H1 (cell line): ENCODE measurements around the gene SFMBT2. TPM values are rescaled to one million over a fixed set of nuclear protein-coding genes. Genes with fewer than 3 reads are reported as not detected.

Source experiments
- CTCF ChIA-PET: fragments of 300-600 bp; sonication (Branson Sonifier 250); formaldehyde crosslinking; loops from one replicate; lab custom pipeline; 2021; ENCODE audit not compliant: partially characterized antibody; lab: Charles Lee
- POLR2A ChIA-PET: fragments of 300-600 bp; sonication (Branson Sonifier 250); formaldehyde crosslinking; loops from one replicate; lab custom pipeline; 2021; ENCODE audit warnings: inconsistent platforms; ENCODE audit not compliant: partially characterized antibody; lab: Charles Lee
- DNase-seq, 2 experiments: peaks; one replicate each; pipeline versions ENCODE4 v3.0.0 to v3.0.0-alpha.2; 2010 to 2022; ENCODE audit warnings: low spot score in 2 of 2, low read depth in 1 of 2, mixed read lengths in 1 of 2
- FAIRE-seq: peaks from 2 replicates; lab custom pipeline; 2011; peaks lifted over from hg19 to GRCh38; lab: Jason Lieb, UNC
- H2AFZ ChIP-seq: 2 replicates; pipeline ENCODE4 v1.8.1; 2012; ENCODE audit warnings: low read length, inconsistent platforms
- H2AK5ac ChIP-seq: 2 replicates; pipeline ENCODE4 v1.6.1; 2013; ENCODE audit warnings: low read depth, low read length
- H2BK120ac ChIP-seq: replicated peaks from 2 replicates; pipeline ENCODE3; 2013; ENCODE audit warnings: low read depth, low read length, inconsistent platforms
- H2BK12ac ChIP-seq: 2 replicates; pipeline ENCODE4 v1.6.1; 2013; ENCODE audit warnings: low read depth, low read length
- H2BK15ac ChIP-seq: 2 replicates; pipeline ENCODE4 v1.6.1; 2013; ENCODE audit warnings: low read length
- H2BK20ac ChIP-seq: 2 replicates; pipeline ENCODE4 v1.6.1; 2013; ENCODE audit warnings: low read length
- H2BK5ac ChIP-seq: 2 replicates; pipeline ENCODE4 v1.6.1; 2013; ENCODE audit warnings: low read depth, low read length
- H3K14ac ChIP-seq: 2 replicates; pipeline ENCODE4 v1.6.1; 2013; ENCODE audit warnings: inconsistent platforms; ENCODE audit not compliant: insufficient read length
- H3K18ac ChIP-seq: 2 replicates; pipeline ENCODE4 v1.6.1; 2013; ENCODE audit warnings: low read length; ENCODE audit errors: extremely low read depth
- H3K23ac ChIP-seq: 2 replicates; pipeline ENCODE4 v1.6.1; 2013; ENCODE audit warnings: inconsistent platforms; ENCODE audit not compliant: insufficient read length
- H3K23me2 ChIP-seq: 2 replicates; pipeline ENCODE4 v1.6.1; 2013; ENCODE audit warnings: low read depth, low read length
- H3K27ac ChIP-seq: 2 replicates; pipeline ENCODE4 v1.6.1; 2011; ENCODE audit warnings: low read depth, low read length, inconsistent platforms
- H3K27me3 ChIP-seq, 4 experiments: replicated peaks in 1 of 4; 1 replicate in 1 of 4; 2 replicates in 3 of 4; pipeline versions ENCODE4 v1.6.1 to v1.8.1; 2011 to 2013; ENCODE audit warnings: low read length in 3 of 4, mild to moderate bottlenecking in 3 of 4, inconsistent platforms in 2 of 4, mixed read lengths in 2 of 4, moderate library complexity in 1 of 4; ENCODE audit not compliant: control insufficient read depth in 3 of 4, insufficient read depth in 3 of 4; ENCODE audit errors: extremely low read depth in 1 of 4
- H3K36me3 ChIP-seq, 4 experiments: 2 replicates each; pipeline versions ENCODE4 v1.6.1 to v1.8.1; 2011 to 2013; ENCODE audit warnings: mild to moderate bottlenecking in 4 of 4, low read length in 3 of 4, moderate library complexity in 2 of 4, control low read depth in 1 of 4, inconsistent platforms in 1 of 4; ENCODE audit not compliant: insufficient read depth in 4 of 4, control insufficient read depth in 2 of 4
- H3K4ac ChIP-seq: replicated peaks from 2 replicates; pipeline ENCODE3; 2013; ENCODE audit warnings: low read length, low read depth, mixed read lengths, inconsistent platforms; ENCODE audit not compliant: insufficient read length
- H3K4me1 ChIP-seq, 4 experiments: replicated peaks in 1 of 4; 1 replicate in 1 of 4; 2 replicates in 3 of 4; pipeline versions ENCODE4 v1.6.1 to v1.8.1; 2011 to 2013; ENCODE audit warnings: low read length in 3 of 4, inconsistent platforms in 2 of 4, mixed read lengths in 1 of 4; ENCODE audit not compliant: insufficient read depth in 4 of 4, control insufficient read depth in 3 of 4
- H3K4me2 ChIP-seq, 2 experiments: 2 replicates each; pipeline versions ENCODE4 v1.6.1 to v1.8.1; 2011 to 2013; ENCODE audit warnings: low read depth in 2 of 2, low read length in 2 of 2, control low read depth in 1 of 2, inconsistent platforms in 1 of 2, mild to moderate bottlenecking in 1 of 2; ENCODE audit not compliant: insufficient read depth in 1 of 2
- H3K4me3 ChIP-seq, 4 experiments: fragments of 200-600, 300-600 bp in 1 of 4; sonication (generic), shearing (Covaris generic), sonication (Bioruptor Twin) in 1 of 4; 2 replicates each; pipeline versions ENCODE4 v1.5.1 to v1.8.1; 2011 to 2016; ENCODE audit warnings: low read length in 4 of 4, low read depth in 3 of 4, control low read depth in 2 of 4, inconsistent platforms in 2 of 4, mild to moderate bottlenecking in 2 of 4, mixed read lengths in 1 of 4, moderate library complexity in 1 of 4; ENCODE audit not compliant: insufficient read depth in 2 of 4; ENCODE audit errors: extremely low read depth in 1 of 4
- H3K56ac ChIP-seq: replicated peaks from 2 replicates; pipeline ENCODE3; 2013; ENCODE audit warnings: low read depth, mild to moderate bottlenecking, mixed read lengths, low read length, inconsistent platforms; ENCODE audit not compliant: insufficient read length
- H3K79me1 ChIP-seq: 2 replicates; pipeline ENCODE4 v1.6.1; 2013; ENCODE audit warnings: low read depth, low read length, control low read depth
- H3K79me2 ChIP-seq, 2 experiments: 2 replicates each; pipeline versions ENCODE4 v1.6.1 to v1.8.1; 2012 to 2013; ENCODE audit warnings: low read length in 2 of 2, mild to moderate bottlenecking in 2 of 2, inconsistent platforms in 1 of 2; ENCODE audit not compliant: insufficient read depth in 2 of 2, control insufficient read depth in 1 of 2
- H3K9ac ChIP-seq, 4 experiments: replicated peaks in 1 of 4; 1 replicate in 1 of 4; 2 replicates in 3 of 4; pipeline versions ENCODE4 v1.6.1 to v1.8.1; 2011 to 2013; ENCODE audit warnings: low read depth in 3 of 4, low read length in 3 of 4, control low read depth in 2 of 4, mild to moderate bottlenecking in 2 of 4, moderate library complexity in 2 of 4, inconsistent platforms in 1 of 4; ENCODE audit errors: extremely low read depth in 1 of 4
- H3K9me3 ChIP-seq, 2 experiments: 2 replicates each; pipeline versions ENCODE4 v1.6.1 to v1.8.1; 2012 to 2013; ENCODE audit warnings: mild to moderate bottlenecking in 2 of 2, moderate library complexity in 2 of 2, control low read depth in 1 of 2, inconsistent platforms in 1 of 2, low read depth in 1 of 2, low read length in 1 of 2, mixed read lengths in 1 of 2; ENCODE audit not compliant: insufficient read depth in 2 of 2
- H4K20me1 ChIP-seq, 2 experiments: replicated peaks in 1 of 2; 2 replicates each; pipeline versions ENCODE3 to v1.8.1; 2011 to 2013; ENCODE audit warnings: inconsistent platforms in 2 of 2, low read length in 2 of 2, mild to moderate bottlenecking in 1 of 2; ENCODE audit not compliant: insufficient read depth in 2 of 2, control insufficient read depth in 1 of 2
- H4K5ac ChIP-seq: 2 replicates; pipeline ENCODE4 v1.6.1; 2013; ENCODE audit warnings: low read length, low read depth, mixed read lengths, inconsistent platforms; ENCODE audit not compliant: insufficient read length
- H4K8ac ChIP-seq: 2 replicates; pipeline ENCODE4 v1.8.0; 2013; ENCODE audit warnings: mild to moderate bottlenecking, moderate library complexity, low read length, inconsistent platforms; ENCODE audit not compliant: insufficient read depth; ENCODE audit errors: extremely low read depth
- H4K91ac ChIP-seq: replicated peaks from 2 replicates; pipeline ENCODE3; 2013; ENCODE audit warnings: low read length, mixed read lengths, inconsistent platforms; ENCODE audit not compliant: insufficient read length
- polyA plus RNA-seq, 7 experiments: library from polyadenylated mRNA; depleted of rRNA in 3 of 7; stranded (reverse) in 5 of 7; unstranded in 2 of 7; fragments of >200 nt in 5 of 7; fragments of 200-250 nt in 2 of 7; gene quantifications; 1 replicate in 5 of 7; 2 replicates in 1 of 7; 4 replicates in 1 of 7; pipeline versions ENCODE4 v1.2.1 to v1.2.3, GENCODE V29; 2011 to 2013; ENCODE audit warnings: missing spikeins in 2 of 7, mixed read lengths in 2 of 7
- total RNA-seq: library from RNA; stranded (reverse); fragmentation: NEBNext Ultra II Directional; extraction: Animal tissue kit (Norgen Biotek cat#: 25700); gene quantifications from 2 replicates; pipeline ENCODE4 v1.2.1, GENCODE V29; 2021
- TF ChIP-seq, protein P1 (sequence below): IDR thresholded peaks from 2 replicates; pipeline ENCODE4 v1.6.1; 2012; ENCODE audit warnings: inconsistent platforms

The SFMBT2 gene
- total and polyA plus RNA-seq, 2 of the 8 experiments (the other 6 are each of a cell fraction or from before 2014, with no cell fraction given) = 2.9 to 11.0 TPM

GRCh38 chr10:7443036-7443435 is 32.2 kb upstream of the SFMBT2 start:
- CTCF ChIA-PET = interaction anchor here (0.6 kb wide), 1 partner anchor 682 kb away, joined by 3 read pairs; no protein-coding TSS in a partner anchor
- POLR2A ChIA-PET = no interaction called here

More at GRCh38 chr10:7443036-7443435, 32.2 kb upstream of the SFMBT2 start:
- Histone ChIP-seq H3K14ac (no peak overlapping the region), H2BK15ac (no peak overlapping the region), H3K23me2 (no peaks in the 10 kb centered on the region), H4K20me1 (no peaks in the 10 kb centered on the region), H2AK5ac (no peak overlapping the region), H3K79me2 (no peaks in the 10 kb centered on the region), H3K36me3 (no peaks in the 10 kb centered on the region), H3K9ac (no peak overlapping the region)
- no peak for DNase-seq
- TF ChIP-seq, protein P1, sequence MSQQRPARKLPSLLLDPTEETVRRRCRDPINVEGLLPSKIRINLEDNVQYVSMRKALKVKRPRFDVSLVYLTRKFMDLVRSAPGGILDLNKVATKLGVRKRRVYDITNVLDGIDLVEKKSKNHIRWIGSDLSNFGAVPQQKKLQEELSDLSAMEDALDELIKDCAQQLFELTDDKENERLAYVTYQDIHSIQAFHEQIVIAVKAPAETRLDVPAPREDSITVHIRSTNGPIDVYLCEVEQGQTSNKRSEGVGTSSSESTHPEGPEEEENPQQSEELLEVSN = no peak
- TF ChIP-seq, all 59 proteins: peak for 0
- no peak overlapping the region for H4K5ac ChIP-seq
- no peak overlapping the region for H4K91ac ChIP-seq
- H2BK20ac ChIP-seq = no peak overlapping the region
- no peak overlapping the region for H2AFZ ChIP-seq
- no peak overlapping the region for H3K4me2 ChIP-seq
- no peak overlapping the region for H3K18ac ChIP-seq
- no peak overlapping the region for H2BK120ac ChIP-seq
- H3K23ac ChIP-seq = no peak overlapping the region
- no peak overlapping the region for H4K8ac ChIP-seq
- H3K9me3 ChIP-seq = peaks cover 2 to 3% of the 10 kb centered on the region in 2 experiments; a peak in 2 of 4 replicates
- H3K4ac ChIP-seq = no peak overlapping the region
- H2BK5ac ChIP-seq = no peak overlapping the region
- no peaks in the 10 kb centered on the region for H3K27me3 ChIP-seq
- H3K27ac ChIP-seq = no peak overlapping the region
- H3K79me1 ChIP-seq = no peaks in the 10 kb centered on the region
- no peak for FAIRE-seq
- peaks cover 0 to 3% (median 0%) of the 10 kb centered on the region in 4 experiments; a peak in 3 of 7 replicates for H3K4me1 ChIP-seq
- no peak overlapping the region for H3K56ac ChIP-seq
- H2BK12ac ChIP-seq = no peak overlapping the region
- H3K4me3 ChIP-seq = no peak overlapping the region
